ENCODE measurements around the gene ELMO2. TPM values are rescaled to one million over a fixed set of nuclear protein-coding genes. Genes with fewer than 3 reads are reported as not detected.

The ELMO2 gene
- total RNA-seq, 1 donor from 2014 or later, result 62.4 TPM

- H3K9me3 Mint-ChIP-seq, result no peaks in the 10 kb centered on the region
- H3K36me3 Mint-ChIP-seq (ENCODE audit: low read depth), result no peaks in the 10 kb centered on the region
- H3K27ac Mint-ChIP-seq (ENCODE audit: unreplicated experiment), result peak overlapping the region; percentile 81
- peaks cover 7% of the 10 kb centered on the region for H3K4me1 Mint-ChIP-seq
- no peak for DNase-seq (ENCODE audit: low read depth, low spot score)
- TF ChIP-seq, protein P1, sequence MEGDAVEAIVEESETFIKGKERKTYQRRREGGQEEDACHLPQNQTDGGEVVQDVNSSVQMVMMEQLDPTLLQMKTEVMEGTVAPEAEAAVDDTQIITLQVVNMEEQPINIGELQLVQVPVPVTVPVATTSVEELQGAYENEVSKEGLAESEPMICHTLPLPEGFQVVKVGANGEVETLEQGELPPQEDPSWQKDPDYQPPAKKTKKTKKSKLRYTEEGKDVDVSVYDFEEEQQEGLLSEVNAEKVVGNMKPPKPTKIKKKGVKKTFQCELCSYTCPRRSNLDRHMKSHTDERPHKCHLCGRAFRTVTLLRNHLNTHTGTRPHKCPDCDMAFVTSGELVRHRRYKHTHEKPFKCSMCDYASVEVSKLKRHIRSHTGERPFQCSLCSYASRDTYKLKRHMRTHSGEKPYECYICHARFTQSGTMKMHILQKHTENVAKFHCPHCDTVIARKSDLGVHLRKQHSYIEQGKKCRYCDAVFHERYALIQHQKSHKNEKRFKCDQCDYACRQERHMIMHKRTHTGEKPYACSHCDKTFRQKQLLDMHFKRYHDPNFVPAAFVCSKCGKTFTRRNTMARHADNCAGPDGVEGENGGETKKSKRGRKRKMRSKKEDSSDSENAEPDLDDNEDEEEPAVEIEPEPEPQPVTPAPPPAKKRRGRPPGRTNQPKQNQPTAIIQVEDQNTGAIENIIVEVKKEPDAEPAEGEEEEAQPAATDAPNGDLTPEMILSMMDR (conservative IDR thresholded peaks at IDR 0.05), result no peak
- no peak overlapping the region for H3K4me3 Mint-ChIP-seq
- H3K27me3 Mint-ChIP-seq (ENCODE audit: low read depth), result no peaks in the 10 kb centered on the region
Measured at GRCh38 chr20:46332373-46333160, 73.8 kb downstream of the ELMO2 start.

DNA sequence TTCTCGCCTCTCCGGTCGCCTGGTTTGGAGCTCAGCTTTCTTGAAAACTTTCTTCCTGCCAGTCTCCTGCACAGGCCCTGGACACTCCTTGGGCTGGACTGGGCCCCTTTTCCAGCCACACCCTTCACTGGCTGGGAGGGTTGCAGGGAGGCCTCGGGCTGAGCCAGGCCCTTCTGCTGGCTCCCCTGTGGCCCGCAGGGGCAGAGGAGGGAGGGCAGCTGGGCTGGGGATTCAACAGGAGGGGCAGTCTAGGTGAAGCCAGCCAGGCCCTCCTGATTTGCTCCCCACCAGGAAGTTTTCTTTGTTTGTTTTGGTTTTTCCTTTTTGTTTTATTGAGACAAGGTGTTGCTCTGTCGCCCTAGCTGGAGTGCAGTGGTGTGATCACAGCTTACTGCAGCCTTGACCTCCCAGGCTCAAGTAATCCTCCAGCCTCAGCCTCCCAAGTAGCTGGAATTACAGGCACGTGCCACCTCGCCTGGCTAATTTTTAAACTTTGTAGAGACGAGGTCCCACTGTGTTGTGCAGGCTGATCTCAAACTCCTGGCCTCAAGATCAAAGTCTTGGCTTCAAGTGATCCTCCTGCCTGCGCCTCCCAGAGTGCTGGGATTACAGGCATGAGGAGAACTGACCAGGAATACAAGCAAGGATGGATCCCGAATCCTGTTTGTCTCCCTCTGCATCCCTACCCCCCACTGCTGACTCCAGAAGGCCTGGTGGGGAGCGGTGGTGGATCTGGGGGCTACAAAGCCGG is 74.6 kb downstream of the ELMO2 start:
- DNase-seq (ENCODE audit: low read depth, low spot score), result no peak
- no peak overlapping the region for H3K4me3 Mint-ChIP-seq
- H3K27me3 Mint-ChIP-seq (ENCODE audit: low read depth), result no peaks in the 10 kb centered on the region
- H3K9me3 Mint-ChIP-seq, result no peaks in the 10 kb centered on the region
- H3K27ac Mint-ChIP-seq (ENCODE audit: unreplicated experiment), result no peak overlapping the region
- H3K36me3 Mint-ChIP-seq (ENCODE audit: low read depth), result no peaks in the 10 kb centered on the region
- TF ChIP-seq, protein P1 (conservative IDR thresholded peaks at IDR 0.05), result no peak
- peaks cover 7% of the 10 kb centered on the region for H3K4me1 Mint-ChIP-seq

- Mint-ChIP-seq H3K4me1 (peaks cover 7% of the 10 kb centered on the region), H3K27ac (ENCODE audit: unreplicated experiment) (no peak overlapping the region)
Measured at GRCh38 chr20:46330831-46331371, 75.5 kb downstream of the ELMO2 start.

DNA sequence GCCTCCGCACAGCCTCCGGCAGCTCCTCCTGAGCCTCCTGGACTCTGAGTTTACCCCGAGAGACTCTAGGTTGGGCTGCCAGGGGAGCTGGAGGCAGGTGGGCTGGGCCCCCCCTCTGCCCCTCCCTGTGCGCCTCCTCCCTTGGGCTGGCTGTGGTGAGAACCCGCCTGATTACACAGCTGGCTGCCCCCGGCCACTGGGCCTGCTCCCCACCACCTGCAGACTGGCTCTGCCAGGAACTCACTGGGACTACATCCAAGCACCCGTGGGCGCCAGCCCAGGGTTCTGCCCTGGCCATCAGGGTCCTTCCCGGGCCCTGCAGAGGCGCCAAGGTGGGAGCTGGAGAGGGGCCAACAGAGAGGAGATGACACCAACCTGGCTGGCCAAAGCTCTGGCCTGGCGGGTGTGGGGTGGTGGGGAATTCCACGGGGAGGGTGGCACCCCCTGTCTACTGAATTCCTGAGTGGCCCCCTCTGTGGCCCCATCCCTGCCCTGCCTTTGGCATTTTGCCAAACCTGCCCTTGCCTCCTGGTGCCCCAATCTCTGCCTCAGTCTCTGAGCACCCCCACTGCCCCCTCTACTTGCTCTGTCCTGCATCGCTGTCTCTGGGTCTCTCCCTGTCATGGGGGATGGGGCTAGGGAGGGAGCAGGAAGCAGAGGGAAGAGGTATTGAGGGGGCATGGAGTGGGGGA is 76.2 kb downstream of the ELMO2 start:
- Mint-ChIP-seq H3K4me3 (no peak overlapping the region), H3K9me3 (no peaks in the 10 kb centered on the region), H3K36me3 (ENCODE audit: low read depth) (no peaks in the 10 kb centered on the region), H3K4me1 (peaks cover 7% of the 10 kb centered on the region), H3K27me3 (ENCODE audit: low read depth) (no peaks in the 10 kb centered on the region), H3K27ac (ENCODE audit: unreplicated experiment) (no peak overlapping the region)
- TF ChIP-seq, protein P1 (conservative IDR thresholded peaks at IDR 0.05), result no peak
- DNase-seq (ENCODE audit: low read depth, low spot score), result no peak

More at GRCh38 chr20:46330831-46331371, 75.5 kb downstream of the ELMO2 start:
- H3K27me3 Mint-ChIP-seq (ENCODE audit: low read depth), result no peaks in the 10 kb centered on the region
- H3K9me3 Mint-ChIP-seq, result no peaks in the 10 kb centered on the region
- no peaks in the 10 kb centered on the region for H3K36me3 Mint-ChIP-seq (ENCODE audit: low read depth)
- TF ChIP-seq, protein P1 (conservative IDR thresholded peaks at IDR 0.05), result no peak
- H3K4me3 Mint-ChIP-seq, result no peak overlapping the region
- DNase-seq (ENCODE audit: low read depth, low spot score), result no peak

- TF ChIP-seq, protein P1 (conservative IDR thresholded peaks at IDR 0.05), result no peak
- Mint-ChIP-seq H3K27ac (ENCODE audit: unreplicated experiment) (no peak overlapping the region), H3K36me3 (ENCODE audit: low read depth) (no peaks in the 10 kb centered on the region), H3K9me3 (no peaks in the 10 kb centered on the region), H3K27me3 (ENCODE audit: low read depth) (peaks cover 3% of the 10 kb centered on the region), H3K4me1 (peaks cover 4% of the 10 kb centered on the region), H3K4me3 (no peak overlapping the region)
- no peak for DNase-seq (ENCODE audit: low read depth, low spot score)
Measured at GRCh38 chr20:46328200-46328882, 78.1 kb downstream of the ELMO2 start.

Data from neural crest cell (in vitro differentiated cells).